Measurements from ENCODE around the gene CA12.

DNA sequence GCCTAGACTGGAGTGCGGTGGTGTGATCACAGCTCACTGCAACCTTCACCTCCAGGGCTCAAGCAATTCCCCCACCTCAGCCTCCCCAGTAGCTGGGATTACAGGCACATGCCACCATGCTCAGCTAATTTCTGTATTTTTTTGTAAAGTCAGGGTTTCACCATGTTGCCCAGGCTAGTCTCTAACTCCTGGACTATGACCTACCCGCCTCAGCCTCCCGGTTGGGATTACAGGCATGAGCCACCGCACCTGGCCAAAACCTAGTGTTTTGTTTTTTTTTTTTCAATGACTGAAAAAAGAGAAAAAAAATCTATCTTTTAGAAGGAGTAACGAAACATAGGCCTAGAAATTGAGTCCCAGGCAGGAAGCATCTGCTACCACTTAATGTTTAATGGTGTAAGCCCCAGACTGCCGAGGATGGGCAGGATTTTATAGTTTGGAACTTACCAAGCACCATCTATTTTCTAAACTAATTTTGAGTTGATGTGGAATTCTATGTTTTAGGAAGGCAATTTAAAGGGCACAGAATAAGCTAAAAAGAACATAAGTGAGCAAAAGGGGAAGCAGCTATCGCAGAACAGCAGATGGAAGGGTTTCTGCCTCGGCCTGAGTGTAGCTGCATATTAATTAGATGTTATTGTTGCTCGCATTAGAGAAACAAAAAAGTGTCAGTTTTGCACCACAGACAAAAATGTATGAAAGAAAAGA lies 24.2 kb upstream of the CA12 start:
- no peak for TF ChIP-seq ZNF174 (CRISPR knock-in tag; IDR thresholded peaks at IDR 0.05)
- TF ChIP-seq SRSF1 (IDR thresholded peaks at IDR 0.05; ENCODE audit: low read depth, low read length): no peak
- no peak for TF ChIP-seq SP1 (CRISPR knock-in tag; IDR thresholded peaks at IDR 0.05)
- no peak for TF ChIP-seq ZC3H11A (IDR thresholded peaks at IDR 0.05; ENCODE audit: low read depth, low read length)
- no peak for TF ChIP-seq POLR2A (conservative IDR thresholded peaks at IDR 0.05)
- TF ChIP-seq, protein P1, sequence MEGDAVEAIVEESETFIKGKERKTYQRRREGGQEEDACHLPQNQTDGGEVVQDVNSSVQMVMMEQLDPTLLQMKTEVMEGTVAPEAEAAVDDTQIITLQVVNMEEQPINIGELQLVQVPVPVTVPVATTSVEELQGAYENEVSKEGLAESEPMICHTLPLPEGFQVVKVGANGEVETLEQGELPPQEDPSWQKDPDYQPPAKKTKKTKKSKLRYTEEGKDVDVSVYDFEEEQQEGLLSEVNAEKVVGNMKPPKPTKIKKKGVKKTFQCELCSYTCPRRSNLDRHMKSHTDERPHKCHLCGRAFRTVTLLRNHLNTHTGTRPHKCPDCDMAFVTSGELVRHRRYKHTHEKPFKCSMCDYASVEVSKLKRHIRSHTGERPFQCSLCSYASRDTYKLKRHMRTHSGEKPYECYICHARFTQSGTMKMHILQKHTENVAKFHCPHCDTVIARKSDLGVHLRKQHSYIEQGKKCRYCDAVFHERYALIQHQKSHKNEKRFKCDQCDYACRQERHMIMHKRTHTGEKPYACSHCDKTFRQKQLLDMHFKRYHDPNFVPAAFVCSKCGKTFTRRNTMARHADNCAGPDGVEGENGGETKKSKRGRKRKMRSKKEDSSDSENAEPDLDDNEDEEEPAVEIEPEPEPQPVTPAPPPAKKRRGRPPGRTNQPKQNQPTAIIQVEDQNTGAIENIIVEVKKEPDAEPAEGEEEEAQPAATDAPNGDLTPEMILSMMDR (IDR thresholded peaks at IDR 0.05 in 2 of 3, conservative IDR thresholded peaks at IDR 0.05 in 1 of 3; ENCODE audit: insufficient read depth in 2 of 3, low read depth in 1 of 3, low read length in 3 of 3): no peak
- no peak for TF ChIP-seq CBX1 (IDR thresholded peaks at IDR 0.05; ENCODE audit: low read depth)
- TF ChIP-seq TRIM24 (IDR thresholded peaks at IDR 0.05): no peak
